HG03354 (cell line): ENCODE data around the gene SCN1B.
"Not testable (repeated sequence)": the region's sequence is repeated elsewhere in the genome, so short reads cannot be mapped to it uniquely, and the experiment has no call there.

Source experiments
- ATAC-seq: cut with Tn5 transposase; IDR thresholded peaks from one replicate; pipeline ENCODE4 v1.9.1; 2021; ENCODE audit warnings: mild to moderate bottlenecking; ENCODE audit not compliant: unreplicated experiment, poor library complexity, severe bottlenecking

The SCN1B gene

DNA sequence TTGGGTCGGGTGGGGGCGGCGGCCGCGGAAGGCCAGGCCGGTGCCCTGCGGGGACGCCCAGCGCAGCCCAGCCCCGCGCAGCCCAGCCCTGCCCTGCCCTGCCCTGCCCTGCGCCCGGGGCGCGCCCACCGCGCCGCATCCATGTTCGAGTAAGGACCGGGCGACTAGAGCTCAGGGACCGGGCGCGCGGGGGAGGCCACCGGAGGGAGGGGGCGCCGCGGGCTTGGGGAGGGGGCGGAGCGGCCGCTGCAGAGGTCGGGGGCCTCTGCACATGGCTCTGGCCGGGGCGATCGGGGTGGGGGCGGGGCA lies 30.0 kb upstream of the SCN1B start:
- ATAC-seq: no peak

- ATAC-seq: no peak
These were observed 29.4 kb upstream of the SCN1B start for GRCh38 chr19:35000647-35001501.

- ATAC-seq: no peak
These were observed 28.2 kb upstream of the SCN1B start for GRCh38 chr19:35002037-35002535.

GRCh38 chr19:35004517-35005255 lies 25.6 kb upstream of the SCN1B start:
- no peak for ATAC-seq

GRCh38 chr19:35005256-35005977 lies 24.9 kb upstream of the SCN1B start:
- ATAC-seq: no peak

GRCh38 chr19:35006007-35006341 lies 24.3 kb upstream of the SCN1B start:
- ATAC-seq: not testable (repeated sequence)

DNA sequence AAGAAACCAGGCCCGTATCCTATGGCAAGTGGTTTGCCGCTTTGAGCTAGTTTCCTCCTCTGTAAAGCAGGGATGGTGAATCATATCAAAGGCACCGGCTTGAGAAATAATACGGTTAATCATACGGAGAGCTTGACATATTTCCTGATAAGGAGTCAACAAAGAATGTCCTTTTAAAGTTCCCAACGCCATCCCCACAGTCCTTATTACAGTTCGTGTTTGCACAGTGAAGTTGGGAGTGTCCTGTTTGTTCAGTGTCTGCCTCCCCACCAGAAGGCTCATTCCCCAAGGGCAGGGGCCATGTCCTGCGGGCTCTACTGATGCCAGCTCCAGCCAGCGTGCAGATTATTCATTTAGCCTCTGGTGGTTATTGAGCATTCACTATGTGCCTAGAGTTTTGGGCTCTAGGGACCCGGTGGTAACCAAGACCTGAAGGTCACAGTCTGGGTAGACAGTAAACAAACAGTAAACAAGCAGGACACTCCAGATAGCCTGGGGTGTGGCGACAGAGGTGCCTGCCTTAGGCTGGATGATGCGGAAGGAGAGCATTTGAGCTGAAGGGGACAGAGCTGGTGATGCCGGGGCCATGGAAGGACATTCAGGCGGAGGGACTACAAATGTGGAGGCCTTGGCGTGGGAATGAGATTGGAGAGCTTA lies 23.8 kb upstream of the SCN1B start:
- ATAC-seq: no peak

DNA sequence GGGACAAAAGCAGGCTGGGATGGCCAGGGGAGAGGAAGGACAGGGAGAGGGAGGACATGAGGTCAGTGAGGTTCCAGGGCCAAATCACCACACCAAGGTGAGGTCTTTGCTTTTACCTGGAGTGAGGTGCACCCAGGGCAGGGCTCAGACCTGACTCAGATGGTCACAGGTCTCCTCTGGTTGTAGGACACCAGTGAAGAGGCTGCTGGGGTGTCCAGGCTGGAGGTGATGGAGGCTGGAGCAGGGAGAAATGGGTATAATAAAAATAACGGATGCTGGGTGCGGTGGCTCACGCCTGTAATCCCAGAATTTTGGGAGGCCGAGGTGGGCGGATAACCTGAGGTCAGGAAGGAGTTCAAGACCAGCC lies 23.3 kb upstream of the SCN1B start:
- no peak for ATAC-seq

- not testable (repeated sequence) for ATAC-seq
These were observed 22.8 kb upstream of the SCN1B start for GRCh38 chr19:35007427-35007826.

- no peak for ATAC-seq
These were observed 21.4 kb upstream of the SCN1B start for GRCh38 chr19:35008891-35009341.

DNA sequence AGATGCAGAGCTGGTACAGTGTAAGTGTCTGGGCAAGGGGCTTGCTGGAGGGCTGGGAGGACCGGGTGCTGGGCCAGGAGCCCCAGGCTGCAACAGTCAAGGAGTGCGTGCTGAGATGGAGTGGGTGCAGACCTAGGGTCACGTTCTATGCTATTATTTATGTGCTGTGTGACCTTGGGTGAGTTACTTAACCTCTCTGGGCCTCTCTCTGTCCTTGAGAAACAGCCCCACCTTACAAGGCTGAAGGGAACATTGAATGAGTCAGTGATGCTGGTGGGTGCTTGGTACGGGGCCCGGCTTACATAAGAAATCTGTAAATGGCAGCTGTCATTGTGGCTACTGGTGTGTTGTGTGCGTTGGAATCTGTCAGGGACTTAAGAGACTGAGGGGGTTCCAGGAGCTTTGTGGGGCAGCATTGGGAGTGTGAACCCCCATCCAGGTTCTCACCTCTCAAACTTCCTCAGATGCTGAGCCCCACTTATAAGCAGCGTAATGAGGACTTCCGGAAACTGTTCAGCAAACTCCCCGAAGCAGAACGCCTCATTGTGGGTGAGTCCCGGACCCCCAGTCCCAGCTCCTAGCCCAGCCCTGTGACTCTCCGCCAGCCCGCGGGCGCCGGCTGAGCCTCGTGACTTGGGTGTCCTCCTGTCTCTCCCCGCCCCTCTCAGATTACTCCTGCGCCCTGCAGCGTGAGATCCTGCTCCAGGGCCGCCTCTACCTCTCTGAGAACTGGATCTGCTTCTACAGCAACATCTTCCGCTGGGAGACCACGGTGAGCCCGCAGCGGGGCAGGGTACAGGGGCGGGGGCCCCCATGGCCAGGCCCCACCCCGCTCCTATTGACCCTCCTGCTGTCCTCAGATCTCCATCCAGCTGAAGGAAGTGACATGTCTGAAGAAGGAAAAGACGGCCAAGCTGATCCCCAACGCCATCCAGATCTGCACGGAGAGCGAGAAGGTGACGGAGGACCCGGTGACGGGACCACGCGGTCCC lies 20.6 kb upstream of the SCN1B start:
- no peak for ATAC-seq

GRCh38 chr19:35011091-35011689 lies 19.1 kb upstream of the SCN1B start:
- ATAC-seq: no peak

GRCh38 chr19:35011737-35012682 lies 18.3 kb upstream of the SCN1B start:
- ATAC-seq: no peak

- peak; percentile 66 for ATAC-seq
These were observed 17.0 kb upstream of the SCN1B start for GRCh38 chr19:35013041-35013819.

- no peak for ATAC-seq
These were observed 16.2 kb upstream of the SCN1B start for GRCh38 chr19:35013820-35014754.

DNA sequence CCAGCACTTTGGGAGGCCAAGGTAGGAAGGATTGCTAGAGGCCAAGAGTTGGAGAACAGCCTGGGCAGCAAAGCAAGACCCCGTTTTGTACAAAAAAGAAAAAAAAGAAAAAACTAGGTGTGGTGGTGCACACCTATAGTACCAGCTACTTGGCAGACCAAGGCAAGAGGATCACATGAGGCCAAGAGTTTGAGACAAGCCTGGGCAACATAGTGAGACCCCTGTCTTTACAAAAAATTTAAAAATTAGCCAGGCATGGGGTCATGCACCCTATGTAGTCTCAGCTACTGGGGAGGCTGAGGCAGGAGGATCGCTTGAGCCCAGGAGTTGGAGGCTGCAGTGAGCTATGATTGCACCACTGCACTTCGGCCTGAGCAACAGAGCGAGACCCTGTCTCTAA lies 15.5 kb upstream of the SCN1B start:
- ATAC-seq: not testable (repeated sequence)
